GM19043 (cell line): ENCODE data around the gene FMNL3.

Experiments
- ATAC-seq: cut with Tn5 transposase; IDR thresholded peaks from one replicate; pipeline ENCODE4 v1.9.1; 2021; ENCODE audit warnings: low read depth; ENCODE audit not compliant: unreplicated experiment

The FMNL3 gene

GRCh38 chr12:49636574-49636973 is 70.6 kb downstream of the FMNL3 start:
- ATAC-seq, result no peak

GRCh38 chr12:49635656-49636055 is 71.5 kb downstream of the FMNL3 start:
- ATAC-seq, result no peak

- ATAC-seq, result no peak
These were observed 72.2 kb downstream of the FMNL3 start for GRCh38 chr12:49635036-49635435.

GRCh38 chr12:49633703-49634345 is 73.4 kb downstream of the FMNL3 start:
- no peak for ATAC-seq

GRCh38 chr12:49632986-49633702 is 74.1 kb downstream of the FMNL3 start:
- ATAC-seq, result no peak

- ATAC-seq, result no peak
These were observed 74.8 kb downstream of the FMNL3 start for GRCh38 chr12:49632401-49632800.

- no peak for ATAC-seq
These were observed 75.8 kb downstream of the FMNL3 start for GRCh38 chr12:49631336-49631907.

- no peak for ATAC-seq
These were observed 79.3 kb downstream of the FMNL3 start for GRCh38 chr12:49627752-49628360.

GRCh38 chr12:49626836-49627235 is 80.4 kb downstream of the FMNL3 start:
- no peak for ATAC-seq

- ATAC-seq, result no peak
These were observed 80.9 kb downstream of the FMNL3 start for GRCh38 chr12:49626169-49626835.

GRCh38 chr12:49624921-49625577 is 82.2 kb downstream of the FMNL3 start:
- ATAC-seq, result no peak

GRCh38 chr12:49623142-49623904 is 83.9 kb downstream of the FMNL3 start, which contains the start of gene PRPF40B:
Gene PRPF40B (plus strand): TSS chr12:49623561. CDS start chr12:49623591, 30 bp downstream.
- peak; percentile 72 for ATAC-seq

- ATAC-seq, result peak; percentile 29
These were observed 84.6 kb downstream of the FMNL3 start for GRCh38 chr12:49622501-49623141.

GRCh38 chr12:49621651-49622500 is 85.3 kb downstream of the FMNL3 start:
- ATAC-seq, result peak; percentile 7

- no peak for ATAC-seq
These were observed 87.9 kb downstream of the FMNL3 start for GRCh38 chr12:49619286-49619685.

- no peak for ATAC-seq
These were observed 88.6 kb downstream of the FMNL3 start for GRCh38 chr12:49618576-49618975.

- no peak for ATAC-seq
These were observed 90.5 kb downstream of the FMNL3 start for GRCh38 chr12:49616533-49617219.

GRCh38 chr12:49615725-49616124 is 91.5 kb downstream of the FMNL3 start:
- ATAC-seq, result no peak
